ENCODE data around the gene KRT28.

DNA sequence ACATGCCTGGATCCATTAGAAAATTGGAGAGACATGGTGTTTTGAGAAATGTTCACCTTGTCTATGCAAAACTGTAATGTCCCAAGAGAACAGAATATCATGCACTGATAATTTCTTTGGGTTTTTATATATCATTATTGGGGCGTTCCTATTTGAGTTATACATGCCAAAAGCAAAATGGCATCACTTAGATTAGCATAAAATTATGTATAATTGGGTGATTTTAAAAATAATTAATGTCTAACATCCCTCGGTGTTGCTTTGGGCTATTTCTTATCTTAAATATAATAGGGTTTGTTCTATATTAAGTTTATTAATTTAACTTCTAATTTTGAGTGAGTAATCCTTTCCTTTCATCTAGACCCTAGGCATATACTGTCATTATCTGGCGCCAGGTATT, at the start of gene KRT28:
- TF ChIP-seq, protein P1, sequence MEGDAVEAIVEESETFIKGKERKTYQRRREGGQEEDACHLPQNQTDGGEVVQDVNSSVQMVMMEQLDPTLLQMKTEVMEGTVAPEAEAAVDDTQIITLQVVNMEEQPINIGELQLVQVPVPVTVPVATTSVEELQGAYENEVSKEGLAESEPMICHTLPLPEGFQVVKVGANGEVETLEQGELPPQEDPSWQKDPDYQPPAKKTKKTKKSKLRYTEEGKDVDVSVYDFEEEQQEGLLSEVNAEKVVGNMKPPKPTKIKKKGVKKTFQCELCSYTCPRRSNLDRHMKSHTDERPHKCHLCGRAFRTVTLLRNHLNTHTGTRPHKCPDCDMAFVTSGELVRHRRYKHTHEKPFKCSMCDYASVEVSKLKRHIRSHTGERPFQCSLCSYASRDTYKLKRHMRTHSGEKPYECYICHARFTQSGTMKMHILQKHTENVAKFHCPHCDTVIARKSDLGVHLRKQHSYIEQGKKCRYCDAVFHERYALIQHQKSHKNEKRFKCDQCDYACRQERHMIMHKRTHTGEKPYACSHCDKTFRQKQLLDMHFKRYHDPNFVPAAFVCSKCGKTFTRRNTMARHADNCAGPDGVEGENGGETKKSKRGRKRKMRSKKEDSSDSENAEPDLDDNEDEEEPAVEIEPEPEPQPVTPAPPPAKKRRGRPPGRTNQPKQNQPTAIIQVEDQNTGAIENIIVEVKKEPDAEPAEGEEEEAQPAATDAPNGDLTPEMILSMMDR (IDR thresholded peaks at IDR 0.05; ENCODE audit: extremely low read depth in 1 of 2, insufficient read depth in 1 of 2, low read depth in 1 of 2, low read length in 2 of 2), result no peak
- TF ChIP-seq EZH2 (IDR thresholded peaks at IDR 0.05; ENCODE audit: borderline replicate concordance, low read depth, low read length, severe bottlenecking) (no peak), POLR2AphosphoS5 (IDR thresholded peaks at IDR 0.05; ENCODE audit: insufficient read depth, low read depth, low read length) (no peak), MYC (IDR thresholded peaks at IDR 0.05; ENCODE audit: low read depth, low read length) (no peak)
- TF ChIP-seq, protein P2, sequence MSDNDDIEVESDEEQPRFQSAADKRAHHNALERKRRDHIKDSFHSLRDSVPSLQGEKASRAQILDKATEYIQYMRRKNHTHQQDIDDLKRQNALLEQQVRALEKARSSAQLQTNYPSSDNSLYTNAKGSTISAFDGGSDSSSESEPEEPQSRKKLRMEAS (IDR thresholded peaks at IDR 0.05; ENCODE audit: insufficient read depth, insufficient read length), result no peak

Measured in endothelial cell of umbilical vein (primary cell).